GM12864 (cell line): Measurements from ENCODE around the gene FCSK.

Source experiments
- DNase-seq: peaks from one replicate; pipeline ENCODE4 v3.0.0-alpha.2; 2011; ENCODE audit warnings: low read depth
- H3K4me3 ChIP-seq: 2 replicates; pipeline ENCODE4 v1.5.1; 2011; ENCODE audit warnings: mild to moderate bottlenecking, low read depth, low read length, control low read depth
- CTCF ChIP-seq: IDR thresholded peaks from 2 replicates; pipeline ENCODE4 v1.5.1; 2011; ENCODE audit warnings: low read depth, mild to moderate bottlenecking, moderate library complexity, low read length, control low read depth, inconsistent platforms; ENCODE audit errors: missing control alignments

The FCSK gene

GRCh38 chr16:70508752-70509151, 54.4 kb downstream of the FCSK start:
- no peak for DNase-seq
- no peak overlapping the region for H3K4me3 ChIP-seq
- peak; percentile 27 for TF ChIP-seq CTCF

GRCh38 chr16:70510216-70510615, 55.8 kb downstream of the FCSK start:
- no peak for DNase-seq
- no peak overlapping the region for H3K4me3 ChIP-seq
- no peak for TF ChIP-seq CTCF

GRCh38 chr16:70511833-70512232, 57.4 kb downstream of the FCSK start:
- no peak for TF ChIP-seq CTCF
- DNase-seq: no peak
- no peak overlapping the region for H3K4me3 ChIP-seq

- no peak for TF ChIP-seq CTCF
- DNase-seq: no peak
- no peak overlapping the region for H3K4me3 ChIP-seq
Measured at GRCh38 chr16:70512456-70512855, 58.1 kb downstream of the FCSK start.

DNA sequence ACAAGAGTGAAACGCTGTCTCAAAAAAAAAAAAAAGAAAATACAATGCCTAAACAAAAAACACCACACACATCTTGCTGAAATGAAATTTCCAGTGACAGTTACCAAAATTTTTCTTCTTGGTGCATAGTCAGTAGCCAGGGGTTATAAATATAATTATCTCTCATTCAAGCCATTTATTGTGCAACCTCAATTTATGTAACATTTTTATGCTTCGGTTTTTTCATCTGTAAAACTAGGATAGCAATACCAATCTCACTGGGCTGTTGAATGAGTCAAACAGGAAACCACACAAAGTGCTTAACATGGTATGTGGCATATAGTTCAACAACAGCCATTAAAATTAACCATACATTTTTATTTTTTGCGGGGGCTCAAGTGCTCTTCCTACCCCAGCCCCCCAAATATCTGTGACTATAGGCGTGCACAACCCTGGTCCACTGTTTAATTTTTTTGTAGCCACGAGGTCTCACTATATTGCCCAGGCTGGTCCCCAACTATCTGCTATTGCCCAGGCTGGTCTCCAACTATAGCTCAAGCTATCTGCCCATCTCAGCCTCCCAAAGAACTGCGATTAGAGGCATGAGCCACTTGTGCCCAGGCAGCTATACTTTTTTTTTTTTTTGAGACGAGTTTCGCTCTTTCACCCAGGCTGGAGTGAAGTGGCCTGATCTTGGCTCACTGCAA, 66.4 kb downstream of the FCSK start:
- no peak overlapping the region; the same call in 1 of the 2 replicates for H3K4me3 ChIP-seq
- TF ChIP-seq CTCF: no peak
- DNase-seq: no peak

DNA sequence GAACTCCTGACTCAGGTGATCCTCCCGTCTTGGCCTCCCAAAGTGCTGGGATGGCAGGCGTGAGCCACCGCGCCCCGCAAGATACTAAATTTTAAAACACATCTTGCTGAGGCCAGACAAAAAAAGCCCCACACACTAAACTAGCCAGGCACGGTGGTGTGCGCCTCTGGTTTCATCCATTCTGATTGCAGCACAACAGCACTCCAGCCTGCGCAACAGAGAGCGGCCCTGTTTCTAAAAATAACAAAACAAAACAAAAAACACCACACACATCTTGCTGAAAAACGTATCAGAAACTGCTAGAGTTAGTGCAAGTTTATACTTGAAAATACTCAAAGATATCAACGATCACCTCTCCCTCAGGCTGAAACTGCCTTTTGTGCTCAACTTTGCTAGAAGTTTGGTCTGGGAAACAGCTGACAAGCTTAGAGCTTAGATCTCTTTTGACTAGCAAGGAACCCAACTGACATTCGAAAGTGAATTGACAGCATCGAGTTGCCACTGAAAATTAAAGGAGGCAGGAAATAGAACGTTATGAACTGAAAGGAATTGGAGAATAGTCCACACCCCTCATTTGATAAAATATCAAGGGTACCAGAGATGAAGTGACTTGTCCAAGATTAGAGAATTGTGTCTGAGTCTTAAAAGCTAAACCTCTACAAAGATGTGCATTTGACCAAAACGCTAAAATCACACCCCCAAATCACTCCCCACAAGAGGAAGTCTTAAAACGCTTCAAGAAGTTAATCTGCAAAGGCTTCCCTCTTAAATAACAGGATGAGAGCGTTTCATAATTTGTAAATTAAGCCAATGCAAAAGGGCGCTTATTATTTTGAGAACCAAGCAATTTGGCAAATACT, 68.1 kb downstream of the FCSK start:
- TF ChIP-seq CTCF: no peak
- peak; percentile 47 for DNase-seq
- peak overlapping the region; percentile 61 for H3K4me3 ChIP-seq
